OCI-M2 (cell line): ENCODE data around the gene FRRS1L.

ENCODE experiments used
- DNase-seq: peaks from one replicate; lab custom pipeline; 2025; ENCODE audit not compliant: unreplicated experiment; lab: John Stamatoyannopoulos, UW

Gene FRRS1L

GRCh38 chr9:109166771-109167601, at the start of gene FRRS1L:
Gene FRRS1L (minus strand): TSS chr9:109167249. CDS start chr9:109167138, 111 bp downstream.
- no peak for DNase-seq

GRCh38 chr9:109214414-109214813, 47.4 kb upstream of the FRRS1L start:
- DNase-seq = no peak

GRCh38 chr9:109213285-109214121, 46.5 kb upstream of the FRRS1L start:
- DNase-seq = no peak

- DNase-seq = no peak
Measured at GRCh38 chr9:109212768-109213167, 45.7 kb upstream of the FRRS1L start.

GRCh38 chr9:109206670-109207069, 39.6 kb upstream of the FRRS1L start:
- DNase-seq = no peak

- DNase-seq = no peak
Measured at GRCh38 chr9:109205526-109205925, 38.5 kb upstream of the FRRS1L start.

GRCh38 chr9:109203761-109204360, 36.8 kb upstream of the FRRS1L start:
- no peak for DNase-seq

- no peak for DNase-seq
Measured at GRCh38 chr9:109199676-109200075, 32.6 kb upstream of the FRRS1L start.

- no peak for DNase-seq
Measured at GRCh38 chr9:109198736-109199382, 31.8 kb upstream of the FRRS1L start.

- DNase-seq = no peak
Measured at GRCh38 chr9:109193974-109194556, 27.0 kb upstream of the FRRS1L start.

- DNase-seq = no peak
Measured at GRCh38 chr9:109192732-109193361, 25.8 kb upstream of the FRRS1L start.

- no peak for DNase-seq
Measured at GRCh38 chr9:109191746-109192145, 24.7 kb upstream of the FRRS1L start.

GRCh38 chr9:109190151-109190550, 23.1 kb upstream of the FRRS1L start:
- no peak for DNase-seq

- DNase-seq = no peak
Measured at GRCh38 chr9:109186857-109187520, 19.9 kb upstream of the FRRS1L start.

- no peak for DNase-seq
Measured at GRCh38 chr9:109182940-109183798, 16.1 kb upstream of the FRRS1L start.

- DNase-seq = no peak
Measured at GRCh38 chr9:109182550-109182939, 15.5 kb upstream of the FRRS1L start.

- no peak for DNase-seq
Measured at GRCh38 chr9:109181284-109181683, 14.2 kb upstream of the FRRS1L start.

GRCh38 chr9:109179801-109180523, 12.9 kb upstream of the FRRS1L start:
- no peak for DNase-seq
